Memory B cell (primary cell): ENCODE results near the gene NKAIN1.

Experiments
- ATAC-seq: fragments of 150-1000 bp; cut with Tn5 transposase; 2 replicates; pipeline ENCODE4 v1.10.0; 2021; ENCODE audit warnings: low read depth, mild to moderate bottlenecking, moderate library complexity
- DNase-seq, 2 donors: peaks; one replicate each; pipeline ENCODE4 v3.0.0; 2022; ENCODE audit warnings: low spot score in 2 of 2
- H3K27ac Mint-ChIP-seq: one replicate; pipeline ENCODE4 v1.8.0; 2022; ENCODE audit warnings: mild to moderate bottlenecking, moderate library complexity, mixed read lengths
- H3K27me3 Mint-ChIP-seq: one replicate; pipeline ENCODE4 v1.8.0; 2022; ENCODE audit warnings: mixed read lengths
- H3K36me3 Mint-ChIP-seq: one replicate; pipeline ENCODE4 v1.8.0; 2022; ENCODE audit warnings: mild to moderate bottlenecking, mixed read lengths
- H3K4me1 Mint-ChIP-seq: one replicate; pipeline ENCODE4 v1.8.0; 2022; ENCODE audit warnings: mixed read lengths
- H3K4me3 Mint-ChIP-seq: one replicate; pipeline ENCODE4 v1.8.0; 2022; ENCODE audit warnings: mild to moderate bottlenecking, moderate library complexity, mixed read lengths
- H3K9me3 Mint-ChIP-seq: one replicate; pipeline ENCODE4 v1.8.0; 2022; ENCODE audit warnings: mixed read lengths

NKAIN1 gene

DNA sequence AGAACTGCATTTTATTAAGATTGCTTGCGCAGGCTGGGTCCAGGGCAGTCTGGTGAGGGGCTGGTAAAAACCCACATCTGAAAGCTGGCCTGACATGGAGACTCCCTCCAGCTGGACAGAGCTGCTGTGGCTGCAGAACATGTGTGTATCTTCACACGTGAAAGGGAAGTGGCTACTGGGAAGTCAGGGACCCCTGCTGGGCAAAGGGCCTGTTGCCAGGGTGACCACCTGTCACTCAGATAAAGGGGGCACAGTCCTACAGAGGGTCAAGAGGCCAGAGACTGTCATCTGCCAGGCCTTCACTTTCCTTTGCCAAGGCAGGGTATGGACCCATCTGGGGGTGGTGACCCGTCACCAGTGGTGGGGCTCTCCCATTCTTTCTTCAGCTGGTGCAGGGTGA is 17.5 kb downstream of the NKAIN1 start:
- ATAC-seq (no peak), DNase-seq (no peak)
- H3K36me3 Mint-ChIP-seq, result no peaks in the 10 kb centered on the region
- H3K4me3 Mint-ChIP-seq, result no peak overlapping the region
- H3K4me1 Mint-ChIP-seq, result no peaks in the 10 kb centered on the region
- H3K27me3 Mint-ChIP-seq, result peaks cover 2% of the 10 kb centered on the region
- no peaks in the 10 kb centered on the region for H3K9me3 Mint-ChIP-seq
- no peak overlapping the region for H3K27ac Mint-ChIP-seq

DNA sequence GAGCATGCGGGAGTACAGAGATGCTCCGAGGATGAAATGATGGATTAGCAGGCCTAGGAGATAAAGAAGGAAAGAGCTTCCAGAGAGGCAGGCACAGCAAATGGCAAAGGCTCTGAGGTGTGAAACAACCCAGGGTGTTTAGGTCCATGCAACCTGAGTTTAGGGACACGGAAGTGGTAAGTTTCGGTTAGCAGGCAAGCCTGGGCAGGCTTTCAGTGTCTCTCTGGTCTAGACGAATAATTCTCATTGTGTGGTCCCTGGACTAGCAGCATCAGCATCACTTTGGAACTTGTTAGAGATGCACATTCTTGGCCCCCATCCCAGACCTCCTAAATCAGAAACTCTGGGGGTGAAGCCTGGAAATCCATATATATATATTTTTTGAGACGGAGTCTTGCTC is 18.6 kb downstream of the NKAIN1 start:
- Mint-ChIP-seq H3K4me1 (no peaks in the 10 kb centered on the region), H3K27me3 (peaks cover 2% of the 10 kb centered on the region), H3K4me3 (no peak overlapping the region), H3K9me3 (no peaks in the 10 kb centered on the region), H3K36me3 (no peaks in the 10 kb centered on the region), H3K27ac (no peak overlapping the region)
- no peak for DNase-seq
- ATAC-seq, result no peak

DNA sequence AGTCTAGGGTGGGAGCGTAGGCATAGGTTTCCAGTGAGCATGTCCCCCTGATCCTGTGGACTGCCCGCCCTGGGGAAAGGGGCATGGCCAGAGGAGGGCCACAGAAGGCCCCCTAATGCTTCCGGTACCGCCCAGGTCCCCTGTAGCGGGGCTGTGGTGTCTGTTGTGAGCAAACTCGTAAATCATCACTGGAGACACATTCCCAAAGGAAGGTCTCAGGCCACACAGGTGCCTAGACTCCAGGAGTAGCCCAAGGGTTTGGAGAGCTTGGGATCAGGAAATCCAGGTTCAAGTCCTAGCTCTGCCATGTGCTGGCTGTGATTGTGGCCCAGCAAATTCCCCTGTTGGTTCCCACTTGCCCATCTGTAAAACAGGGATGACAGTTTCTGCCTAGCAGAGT is 20.2 kb downstream of the NKAIN1 start:
- DNase-seq (no peak), ATAC-seq (no peak)
- Mint-ChIP-seq H3K36me3 (no peaks in the 10 kb centered on the region), H3K4me3 (no peak overlapping the region), H3K9me3 (peaks cover under 1% of the 10 kb centered on the region), H3K4me1 (no peaks in the 10 kb centered on the region), H3K27ac (no peak overlapping the region), H3K27me3 (peaks cover 4% of the 10 kb centered on the region)

DNA sequence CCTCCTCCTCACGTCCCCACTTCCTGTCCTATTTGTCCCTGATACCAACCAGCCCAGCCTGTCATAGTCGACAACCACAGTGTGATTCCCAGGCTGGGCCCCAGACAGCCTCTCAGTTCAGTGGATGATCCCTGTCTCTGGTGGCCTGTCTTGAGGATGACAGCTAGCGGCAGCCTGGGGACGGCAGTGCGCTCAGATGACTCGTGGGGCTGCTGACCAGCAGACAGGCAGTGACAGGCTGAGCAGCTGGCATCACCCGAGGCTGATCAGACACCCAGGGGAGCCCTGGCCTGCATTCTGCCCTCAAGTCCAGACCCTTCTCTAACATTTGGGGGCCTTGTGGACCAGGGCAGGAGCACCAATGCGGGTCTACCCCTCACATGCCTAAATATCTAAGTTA is 21.0 kb downstream of the NKAIN1 start:
- H3K4me1 Mint-ChIP-seq, result no peaks in the 10 kb centered on the region
- no peaks in the 10 kb centered on the region for H3K36me3 Mint-ChIP-seq
- peaks cover 5% of the 10 kb centered on the region for H3K27me3 Mint-ChIP-seq
- no peak overlapping the region for H3K27ac Mint-ChIP-seq
- no peak overlapping the region for H3K4me3 Mint-ChIP-seq
- H3K9me3 Mint-ChIP-seq, result peaks cover 3% of the 10 kb centered on the region
- no peak for DNase-seq
- ATAC-seq, result no peak

DNA sequence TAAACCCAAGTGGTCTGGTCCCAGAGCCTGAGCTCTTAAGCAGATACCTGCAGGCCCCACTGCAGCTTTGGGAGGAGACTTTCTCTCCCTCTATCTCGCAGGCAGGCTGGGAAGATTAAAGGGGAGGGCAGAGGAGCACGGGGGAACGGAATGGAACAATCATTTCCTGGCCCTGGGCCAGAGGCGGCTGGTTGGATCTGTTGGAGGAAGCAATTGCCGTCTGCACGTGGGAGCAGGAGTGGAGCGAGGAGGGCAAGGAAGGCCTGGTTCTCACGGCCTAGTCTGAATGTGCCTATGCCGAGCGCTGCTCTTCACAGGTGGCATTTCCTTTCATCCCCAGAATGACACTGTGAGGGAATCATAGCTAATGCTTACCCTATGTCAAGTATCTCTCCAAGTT is 23.7 kb downstream of the NKAIN1 start:
- Mint-ChIP-seq H3K4me1 (no peaks in the 10 kb centered on the region), H3K9me3 (peaks cover 3% of the 10 kb centered on the region), H3K36me3 (no peaks in the 10 kb centered on the region), H3K4me3 (no peak overlapping the region), H3K27me3 (peaks cover 5% of the 10 kb centered on the region), H3K27ac (no peak overlapping the region)
- DNase-seq (no peak), ATAC-seq (no peak)

DNA sequence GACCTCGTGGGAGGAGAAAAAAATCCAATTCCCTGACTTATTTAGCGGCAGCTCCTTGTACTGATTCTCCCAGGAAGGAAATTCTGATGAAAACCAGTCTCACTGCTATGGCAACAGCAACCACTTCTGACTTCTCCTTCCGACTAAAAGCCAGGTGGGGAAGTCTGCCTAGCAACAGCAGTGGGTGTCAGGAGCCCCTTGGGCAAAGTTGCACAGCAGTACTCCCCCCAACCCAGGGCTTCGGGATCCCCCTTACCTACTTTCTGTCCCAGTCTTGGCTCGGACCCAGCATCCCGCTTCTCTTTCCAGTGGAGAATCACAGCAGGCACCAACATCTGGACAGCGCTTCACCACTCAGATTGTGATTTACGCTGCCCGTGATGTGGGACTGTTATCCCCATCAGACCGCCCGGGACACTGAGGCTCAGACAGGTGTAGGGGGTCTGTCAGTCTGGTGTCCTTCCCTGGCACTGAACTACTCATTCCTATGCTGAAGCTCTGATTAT is 24.6 kb downstream of the NKAIN1 start:
- no peak for ATAC-seq

DNA sequence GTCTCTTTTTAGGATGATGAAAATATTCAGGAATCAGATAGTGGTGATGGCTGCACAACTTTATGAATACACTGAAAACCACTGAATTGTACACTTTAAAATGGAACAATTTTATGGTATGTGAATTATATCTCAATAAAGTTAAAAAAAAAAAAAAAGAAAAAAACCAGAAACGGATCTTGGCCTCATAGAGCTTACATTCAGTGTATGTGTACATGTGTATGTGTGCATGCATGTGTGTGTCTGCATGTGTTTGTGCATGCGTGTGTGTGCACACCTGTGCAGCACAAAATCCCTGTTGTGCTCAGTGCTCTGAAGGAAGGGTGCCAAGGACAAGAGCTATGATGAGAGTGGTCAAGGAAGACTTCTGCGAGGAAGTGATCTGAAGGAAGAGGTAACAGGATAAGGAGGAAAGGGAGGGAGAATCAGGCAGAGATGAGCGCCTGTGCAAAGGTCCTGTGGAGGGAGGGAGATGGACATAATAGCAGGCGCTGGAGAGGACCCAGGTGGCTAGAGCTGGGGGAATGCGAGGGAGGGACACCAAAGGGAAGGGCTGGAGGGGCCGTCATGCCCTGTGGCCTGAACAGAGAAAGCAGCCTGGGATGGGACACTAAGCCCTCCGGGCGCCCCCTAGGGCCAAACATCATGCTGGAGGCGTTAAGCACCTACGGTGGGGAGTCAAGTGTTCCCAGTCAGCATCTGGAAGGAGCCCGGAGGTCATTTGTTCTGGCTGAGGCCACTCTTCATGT is 25.2 kb downstream of the NKAIN1 start:
- Mint-ChIP-seq H3K36me3 (peaks cover 1% of the 10 kb centered on the region), H3K9me3 (peaks cover 3% of the 10 kb centered on the region), H3K4me3 (no peak overlapping the region), H3K27me3 (peaks cover 7% of the 10 kb centered on the region), H3K4me1 (no peaks in the 10 kb centered on the region), H3K27ac (no peak overlapping the region)
- DNase-seq, result no peak
- no peak for ATAC-seq

More for the DNA sequence above, 24.6 kb downstream of the NKAIN1 start:
- H3K27me3 Mint-ChIP-seq, result peaks cover 5% of the 10 kb centered on the region
- H3K36me3 Mint-ChIP-seq, result no peaks in the 10 kb centered on the region
- no peak overlapping the region for H3K4me3 Mint-ChIP-seq
- H3K4me1 Mint-ChIP-seq, result no peaks in the 10 kb centered on the region
- no peak for DNase-seq
- H3K27ac Mint-ChIP-seq, result no peak overlapping the region
- peaks cover 3% of the 10 kb centered on the region for H3K9me3 Mint-ChIP-seq

DNA sequence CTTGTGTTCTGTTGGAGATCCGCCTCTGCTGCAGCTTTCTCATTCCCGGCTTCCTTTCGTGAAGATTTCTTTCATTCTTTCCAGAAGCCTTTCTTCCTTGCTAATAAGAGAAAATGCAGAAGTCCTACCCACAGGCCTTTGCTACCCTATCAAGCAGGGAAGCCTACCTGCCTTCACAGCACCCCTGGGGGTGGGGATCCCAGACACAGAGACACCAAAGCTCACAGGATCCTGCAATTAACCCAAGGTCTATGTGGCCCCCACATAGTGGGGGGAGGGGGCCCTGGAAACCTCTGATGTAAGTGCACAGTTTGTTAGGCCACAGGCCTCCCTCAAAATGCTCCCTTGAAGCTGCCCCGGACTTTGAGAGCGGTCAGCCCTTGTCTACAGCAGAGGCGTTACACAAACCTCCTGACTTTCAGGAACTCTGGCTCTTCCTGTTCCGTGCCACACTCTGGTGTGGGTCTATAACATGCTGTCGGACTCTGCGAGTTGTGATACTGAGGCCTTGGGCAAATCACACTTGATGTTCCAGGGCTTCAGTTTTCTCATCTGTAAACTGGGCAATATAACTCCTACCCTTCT is 31.2 kb downstream of the NKAIN1 start:
- Mint-ChIP-seq H3K9me3 (no peaks in the 10 kb centered on the region), H3K4me3 (no peak overlapping the region), H3K4me1 (no peaks in the 10 kb centered on the region), H3K27ac (no peak overlapping the region), H3K36me3 (peaks cover 1% of the 10 kb centered on the region), H3K27me3 (peaks cover 6% of the 10 kb centered on the region)
- DNase-seq (no peak), ATAC-seq (no peak)

DNA sequence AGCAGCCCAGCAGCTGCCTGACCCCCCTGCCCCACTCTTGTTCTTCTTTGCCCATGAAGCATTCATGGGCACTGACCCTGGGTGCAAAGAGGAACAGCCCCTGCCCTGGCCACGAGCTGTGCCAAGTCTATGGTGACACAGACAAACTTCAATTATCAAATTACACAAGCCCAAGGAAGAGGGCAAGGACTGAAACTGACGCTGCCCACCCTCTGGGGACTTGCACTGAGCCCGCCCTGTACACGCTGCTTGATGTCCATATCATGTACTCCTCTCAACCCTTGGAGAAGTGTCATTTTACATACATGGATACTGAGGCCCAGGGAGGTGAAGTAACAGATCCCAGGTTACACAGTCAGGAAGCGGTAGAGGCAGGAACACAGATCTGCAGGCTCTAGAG is 32.1 kb downstream of the NKAIN1 start:
- DNase-seq, result no peak
- no peaks in the 10 kb centered on the region for H3K4me1 Mint-ChIP-seq
- no peak overlapping the region for H3K4me3 Mint-ChIP-seq
- H3K27ac Mint-ChIP-seq, result no peak overlapping the region
- H3K9me3 Mint-ChIP-seq, result no peaks in the 10 kb centered on the region
- no peak for ATAC-seq
- peaks cover 6% of the 10 kb centered on the region for H3K27me3 Mint-ChIP-seq
- H3K36me3 Mint-ChIP-seq, result peaks cover 1% of the 10 kb centered on the region

DNA sequence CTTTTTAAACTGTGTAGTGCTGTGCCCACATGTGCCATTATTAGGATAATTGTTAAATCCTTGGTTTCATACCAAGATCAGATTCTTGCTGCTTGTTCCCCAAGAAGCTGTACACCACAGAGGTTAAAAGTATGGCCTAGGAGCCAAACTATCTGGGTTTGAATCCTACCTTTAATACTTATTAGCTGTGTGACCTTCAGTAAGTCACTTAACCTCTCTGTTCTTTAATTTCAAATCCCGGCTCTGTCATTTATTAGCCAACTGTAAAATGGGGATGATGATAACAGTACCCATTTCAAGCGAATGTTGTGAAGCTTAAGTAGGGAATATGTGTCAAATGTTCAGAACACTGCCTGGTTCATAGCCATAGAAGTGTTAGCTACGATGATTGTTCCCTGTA is 32.6 kb downstream of the NKAIN1 start:
- ATAC-seq, result no peak
- no peak for DNase-seq

DNA sequence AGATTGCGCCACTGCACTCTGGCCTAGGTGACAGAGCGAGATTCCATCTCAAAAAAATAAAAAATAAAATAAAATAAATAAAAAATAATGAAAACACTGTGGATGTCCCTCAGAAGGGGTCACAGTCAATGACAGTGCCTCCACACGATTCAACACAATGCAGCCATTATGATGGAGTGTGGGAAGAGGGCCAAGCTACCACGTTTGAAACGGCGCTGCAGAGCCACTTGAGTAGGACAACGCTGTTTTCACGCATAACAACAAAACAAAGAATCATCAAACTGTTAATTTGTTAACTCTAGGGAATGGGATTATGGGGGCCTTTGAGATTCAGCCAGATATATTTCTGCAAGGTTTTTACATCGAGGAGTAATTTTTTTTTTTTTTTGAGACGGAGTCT is 36.5 kb downstream of the NKAIN1 start:
- Mint-ChIP-seq H3K27ac (no peak overlapping the region), H3K27me3 (peaks cover 6% of the 10 kb centered on the region), H3K4me1 (peaks cover under 1% of the 10 kb centered on the region), H3K4me3 (no peak overlapping the region), H3K36me3 (no peaks in the 10 kb centered on the region), H3K9me3 (no peaks in the 10 kb centered on the region)
- DNase-seq, result no peak
- no peak for ATAC-seq

More for the DNA sequence above, 32.6 kb downstream of the NKAIN1 start:
- H3K4me1 Mint-ChIP-seq, result no peaks in the 10 kb centered on the region
- peaks cover 1% of the 10 kb centered on the region for H3K36me3 Mint-ChIP-seq
- H3K9me3 Mint-ChIP-seq, result no peaks in the 10 kb centered on the region
- H3K27ac Mint-ChIP-seq, result no peak overlapping the region
- peaks cover 6% of the 10 kb centered on the region for H3K27me3 Mint-ChIP-seq
- H3K4me3 Mint-ChIP-seq, result no peak overlapping the region

DNA sequence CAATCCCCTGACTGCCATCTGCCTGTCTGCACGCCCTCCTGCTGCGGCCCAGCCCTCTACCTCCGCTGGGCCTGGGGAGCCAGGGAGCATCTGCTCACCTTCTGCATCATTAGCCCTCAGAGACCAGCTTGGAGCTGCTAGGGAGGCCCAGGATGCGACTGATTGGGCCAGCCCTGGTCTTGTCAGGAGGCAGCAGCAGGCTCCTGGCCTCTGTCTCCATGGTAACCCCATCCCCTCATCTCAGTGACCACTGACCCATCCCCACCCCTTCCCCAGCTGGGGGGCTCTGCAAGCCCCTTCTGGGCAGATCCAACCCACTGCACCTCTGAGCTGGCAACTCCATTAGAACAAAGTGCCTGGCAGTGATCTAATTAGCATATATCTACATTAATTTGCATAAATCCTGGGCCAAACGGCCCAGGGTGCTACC is 37.7 kb downstream of the NKAIN1 start:
- ATAC-seq (no peak), DNase-seq (no peak)
- H3K4me1 Mint-ChIP-seq, result peaks cover 2% of the 10 kb centered on the region
- H3K9me3 Mint-ChIP-seq, result no peaks in the 10 kb centered on the region
- no peaks in the 10 kb centered on the region for H3K36me3 Mint-ChIP-seq
- H3K4me3 Mint-ChIP-seq, result no peak overlapping the region
- H3K27ac Mint-ChIP-seq, result no peak overlapping the region
- peaks cover 10% of the 10 kb centered on the region for H3K27me3 Mint-ChIP-seq

DNA sequence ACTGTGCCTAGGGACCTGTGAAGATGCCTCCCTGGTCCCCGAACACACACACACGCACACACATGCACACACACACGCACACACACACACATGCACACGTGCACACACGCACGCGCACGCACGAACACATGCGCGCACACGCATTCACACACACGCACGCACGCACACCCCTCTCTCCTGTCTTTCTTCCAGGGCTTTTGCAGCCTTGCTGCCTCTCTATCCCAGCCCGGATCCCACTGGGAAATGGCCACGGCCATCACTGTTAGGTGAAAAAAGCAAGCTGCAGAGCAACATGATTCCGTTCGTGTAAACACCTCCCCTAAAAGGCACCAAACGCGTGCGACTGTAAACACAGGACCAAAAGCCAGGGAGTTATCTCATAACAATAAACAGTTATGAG is 39.7 kb downstream of the NKAIN1 start:
- no peak for DNase-seq
- Mint-ChIP-seq H3K27me3 (peaks cover 12% of the 10 kb centered on the region), H3K4me1 (peaks cover 2% of the 10 kb centered on the region), H3K36me3 (no peaks in the 10 kb centered on the region), H3K4me3 (no peak overlapping the region), H3K9me3 (no peaks in the 10 kb centered on the region), H3K27ac (no peak overlapping the region)
- ATAC-seq, result no peak

DNA sequence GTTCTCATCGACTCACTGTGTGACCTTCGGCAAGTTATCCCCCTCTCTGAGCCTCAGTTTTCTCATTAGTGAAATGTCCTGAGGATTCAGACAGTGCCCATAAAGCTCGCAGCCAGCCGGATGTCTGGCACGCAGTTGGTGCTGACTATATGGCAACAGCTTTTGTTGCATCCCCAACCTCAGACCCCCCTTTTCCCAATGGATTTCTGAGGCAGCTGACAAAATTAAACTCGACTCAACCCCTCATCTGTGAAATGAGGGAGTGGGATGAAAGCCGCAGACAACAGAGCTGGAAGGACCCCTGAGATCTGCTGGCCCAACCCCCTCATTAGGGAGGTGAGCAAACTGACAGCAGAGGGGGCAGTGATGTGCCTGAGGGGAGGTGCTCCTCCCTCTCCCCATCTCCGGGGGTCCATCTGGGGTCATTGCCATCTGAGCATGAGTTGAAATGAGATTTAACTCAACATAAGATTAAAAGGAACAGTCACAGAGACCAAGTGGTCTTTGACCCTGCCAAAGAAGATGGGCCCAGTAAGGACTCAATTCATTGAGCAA is 40.4 kb downstream of the NKAIN1 start:
- DNase-seq, result no peak
- Mint-ChIP-seq H3K27ac (no peak overlapping the region), H3K27me3 (peaks cover 10% of the 10 kb centered on the region), H3K4me3 (no peak overlapping the region), H3K36me3 (no peaks in the 10 kb centered on the region), H3K4me1 (peaks cover 2% of the 10 kb centered on the region), H3K9me3 (no peaks in the 10 kb centered on the region)
- ATAC-seq, result no peak
